GM20431 (cell line): ENCODE results near the gene EIF2S2.

ENCODE experiments used
- in situ Hi-C: fragments of 300-500 bp; cut with MseI, MboI; formaldehyde crosslinking; loops from one replicate; pipeline ENCODE4 v1.15.0; 2020; ENCODE audit warnings: low sequenced_read_pairs; ENCODE audit not compliant: unreplicated experiment

The EIF2S2 gene

DNA sequence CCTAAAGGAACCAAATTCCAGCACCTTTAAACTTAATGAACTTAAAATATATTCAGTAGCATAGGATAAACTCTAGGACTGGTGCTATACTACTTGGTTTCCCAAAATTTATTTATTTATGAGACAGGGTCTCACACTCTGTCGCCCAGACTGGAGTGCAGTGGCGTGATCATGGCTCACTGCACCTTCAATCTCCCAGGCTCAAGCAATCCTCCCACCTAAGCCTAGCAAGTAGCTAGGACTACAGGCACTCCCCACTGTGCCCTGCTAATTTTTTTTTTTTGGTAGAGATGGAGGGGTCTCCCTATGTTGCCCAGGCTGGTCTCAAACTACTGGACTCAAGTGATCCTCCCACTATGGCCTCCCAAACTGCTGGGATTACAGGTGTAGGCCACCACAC is 21.4 kb downstream of the EIF2S2 start:
- in situ Hi-C loops: no loop called here

- in situ Hi-C loops: no loop called here
These were observed 22.2 kb downstream of the EIF2S2 start for GRCh38 chr20:34089655-34090345.

DNA sequence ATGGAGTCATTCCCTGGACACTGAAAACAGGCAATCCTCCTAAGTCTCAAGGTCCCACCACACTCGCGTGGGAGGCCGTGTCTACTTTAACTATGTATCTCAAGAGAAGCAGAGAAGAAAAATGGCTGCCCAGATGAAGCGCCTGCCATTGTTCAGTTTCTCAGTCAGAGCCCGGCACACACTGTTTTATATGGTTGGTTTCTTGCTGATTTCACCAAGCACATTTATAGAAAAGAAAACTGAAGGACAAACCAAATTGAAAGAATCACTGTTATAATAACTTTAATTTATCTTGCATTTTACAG is 22.9 kb downstream of the EIF2S2 start:
- in situ Hi-C loops: no loop called here

DNA sequence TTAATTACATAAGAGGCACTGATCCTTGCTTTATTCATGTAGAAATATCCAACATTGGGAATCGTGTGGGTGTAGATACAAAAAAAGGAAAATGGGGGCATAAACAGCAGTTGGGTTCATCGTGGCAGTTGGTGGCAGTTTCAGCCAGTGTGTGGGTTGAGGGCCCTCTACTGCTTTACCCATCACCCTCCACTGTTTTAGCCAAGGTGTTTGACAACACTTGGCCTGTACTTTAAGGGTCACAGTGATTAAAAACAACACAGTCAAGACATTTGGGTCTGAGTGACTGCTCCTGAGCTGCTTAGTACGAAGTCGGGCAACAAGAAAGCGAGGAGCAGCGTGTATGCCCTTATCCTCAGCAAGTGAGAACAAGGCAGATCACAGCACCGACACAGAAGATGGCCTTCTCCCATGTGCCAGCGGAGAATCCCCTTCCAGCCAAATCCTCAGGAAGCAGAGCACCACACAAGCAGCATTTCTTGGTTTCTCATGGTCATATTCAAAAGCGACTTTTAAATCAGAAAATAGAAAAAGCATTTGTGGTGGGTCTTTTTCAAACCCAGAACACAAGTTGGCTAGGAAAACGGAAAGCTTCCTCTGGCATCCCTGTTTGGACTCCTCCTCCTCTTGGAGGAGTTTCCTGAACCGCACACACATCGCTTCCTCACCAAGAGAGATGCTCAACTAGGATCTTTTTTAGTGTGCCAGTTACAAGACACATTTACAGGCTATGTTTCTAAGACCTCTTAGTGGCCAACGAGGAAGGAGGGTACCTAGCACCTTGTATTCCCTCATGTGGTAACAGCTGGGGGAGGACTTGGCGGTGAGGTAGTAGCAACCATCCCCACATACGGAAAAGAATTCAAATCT is 23.5 kb downstream of the EIF2S2 start:
- in situ Hi-C loops: no loop called here

DNA sequence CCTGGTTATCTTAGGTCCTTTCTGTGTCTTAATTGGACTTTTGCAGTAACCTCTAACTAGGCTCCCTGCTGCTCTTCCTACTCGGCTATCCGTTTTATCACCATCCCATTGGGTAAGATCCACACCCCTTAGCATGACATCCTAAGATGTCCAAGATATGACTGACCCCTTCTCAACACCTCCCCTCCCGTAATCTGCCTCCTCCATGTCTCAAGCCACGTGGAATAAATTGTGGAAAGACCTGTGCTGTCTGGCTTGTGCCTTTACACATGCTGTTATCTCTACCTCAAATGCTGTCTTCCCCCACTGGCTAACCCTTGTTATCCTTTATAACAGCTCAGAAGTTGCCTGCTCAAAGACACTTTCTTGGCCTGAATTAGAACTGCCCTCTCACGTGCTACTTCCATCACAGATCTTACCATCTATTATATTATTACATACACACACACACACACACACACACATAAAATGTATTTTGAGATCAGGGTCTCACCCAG is 26.5 kb downstream of the EIF2S2 start:
- in situ Hi-C loops: no loop called here

DNA sequence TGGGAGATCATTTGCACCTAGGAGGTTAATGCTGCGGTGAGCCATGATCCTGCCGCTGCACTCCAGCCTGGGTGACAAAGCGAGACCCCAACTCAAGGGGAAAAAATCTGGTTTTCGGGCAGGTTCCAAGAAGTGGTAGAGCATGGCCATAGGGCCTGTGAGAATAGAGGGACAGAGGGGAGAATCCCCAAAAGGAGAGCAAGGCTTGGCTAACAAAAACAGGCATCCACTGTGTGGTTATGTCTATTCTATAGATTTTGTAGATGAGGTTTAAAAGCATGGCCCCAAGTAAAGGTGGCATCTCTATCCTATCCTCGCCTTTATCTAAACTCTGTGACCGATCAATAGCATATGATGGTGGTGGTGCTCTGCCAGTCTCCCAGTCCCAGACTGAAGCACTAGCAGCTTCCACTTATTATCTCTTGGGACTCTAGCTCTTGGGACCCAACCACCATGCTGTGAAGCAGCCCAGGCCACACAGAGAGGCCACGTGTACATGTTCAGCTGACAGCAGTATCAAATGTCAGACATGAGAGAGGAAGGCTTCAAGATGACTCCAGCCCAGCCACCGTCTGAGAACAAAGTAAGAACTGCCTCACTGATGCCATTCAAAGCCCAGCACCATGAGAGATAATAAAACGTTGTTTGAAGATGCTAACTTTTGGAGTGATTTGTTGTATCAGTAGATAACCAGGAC is 27.7 kb downstream of the EIF2S2 start:
- in situ Hi-C loops: no loop called here

GRCh38 chr20:34083781-34084180 is 28.3 kb downstream of the EIF2S2 start:
- in situ Hi-C loops: no loop called here

GRCh38 chr20:34083137-34083536 is 28.9 kb downstream of the EIF2S2 start:
- in situ Hi-C loops: no loop called here

DNA sequence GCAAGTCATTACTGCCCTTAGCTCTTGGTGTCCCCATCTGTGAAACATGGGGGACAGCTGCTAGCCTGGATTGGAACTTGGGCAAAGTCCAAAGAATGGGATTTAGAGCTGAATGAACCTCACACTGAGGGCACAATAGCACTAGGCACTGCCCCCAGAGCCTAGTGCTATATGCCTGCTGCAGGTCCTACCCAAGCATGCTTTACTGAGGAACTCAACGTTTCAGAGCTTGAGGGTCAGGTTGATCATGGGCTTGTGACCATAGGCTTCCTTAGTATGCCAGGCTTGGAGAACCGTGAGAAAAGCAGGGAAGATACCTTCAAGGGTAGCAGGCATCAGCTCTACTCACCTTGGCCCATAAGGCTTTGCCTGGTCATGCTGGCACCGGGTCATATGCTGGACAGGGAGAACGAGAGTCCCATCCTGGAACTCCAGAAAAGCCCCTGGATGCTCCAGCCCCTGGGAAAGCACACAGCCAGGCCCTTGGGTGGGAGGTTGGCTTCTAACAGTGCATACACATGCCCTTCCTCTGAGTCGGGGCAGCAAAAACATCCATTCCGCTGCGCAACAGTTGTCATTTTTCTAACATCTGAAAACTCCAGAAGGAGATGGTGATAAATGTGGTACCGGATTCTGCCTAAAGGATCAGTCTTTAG is 29.7 kb downstream of the EIF2S2 start:
- in situ Hi-C loops: no loop called here

DNA sequence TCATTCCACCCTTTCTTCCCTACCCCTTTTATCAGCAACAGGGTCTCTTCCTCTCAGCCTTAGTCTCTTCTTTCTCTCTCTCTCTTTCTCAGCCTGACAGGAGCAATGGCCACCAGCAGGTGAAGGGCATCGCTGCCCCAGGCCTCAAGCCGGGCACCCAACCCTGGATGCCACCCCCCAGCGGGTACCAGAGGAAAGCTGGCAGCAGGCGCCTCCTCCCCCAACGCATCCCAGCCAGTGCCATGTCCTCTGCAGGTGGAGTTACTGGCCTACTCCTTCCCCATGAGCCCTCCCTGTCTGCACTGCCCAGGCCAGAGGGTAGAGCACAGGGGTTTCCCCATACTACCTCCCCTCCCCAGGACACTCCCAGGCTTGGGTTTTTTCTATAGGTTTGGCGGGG is 32.2 kb downstream of the EIF2S2 start:
- in situ Hi-C loops: no loop called here

- in situ Hi-C loops: no loop called here
These were observed 33.5 kb downstream of the EIF2S2 start for GRCh38 chr20:34078540-34078939.

GRCh38 chr20:34076952-34077351 is 35.1 kb downstream of the EIF2S2 start:
- in situ Hi-C loops: no loop called here

DNA sequence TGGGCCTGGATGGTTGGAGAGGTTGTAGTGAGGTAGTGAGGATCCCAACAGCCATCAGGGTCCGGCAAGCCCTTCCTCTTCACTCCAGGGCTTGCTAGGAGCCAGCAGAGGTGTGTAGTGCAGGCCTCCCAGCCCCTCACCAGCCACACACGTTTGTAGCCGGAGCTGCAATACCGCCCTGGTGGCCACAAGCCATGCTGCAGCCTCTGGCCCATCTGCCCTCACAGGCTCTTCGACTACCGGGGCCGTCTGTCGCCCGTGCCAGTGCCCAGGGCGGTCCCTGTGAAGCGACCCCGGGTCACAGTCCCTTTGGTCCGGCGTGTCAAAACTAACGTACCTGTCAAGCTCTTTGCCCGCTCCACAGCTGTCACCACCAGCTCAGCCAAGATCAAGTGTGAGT is 36.4 kb downstream of the EIF2S2 start:
- in situ Hi-C loops: no loop called here

- in situ Hi-C loops: no loop called here
These were observed 37.8 kb downstream of the EIF2S2 start for GRCh38 chr20:34074101-34074760.

DNA sequence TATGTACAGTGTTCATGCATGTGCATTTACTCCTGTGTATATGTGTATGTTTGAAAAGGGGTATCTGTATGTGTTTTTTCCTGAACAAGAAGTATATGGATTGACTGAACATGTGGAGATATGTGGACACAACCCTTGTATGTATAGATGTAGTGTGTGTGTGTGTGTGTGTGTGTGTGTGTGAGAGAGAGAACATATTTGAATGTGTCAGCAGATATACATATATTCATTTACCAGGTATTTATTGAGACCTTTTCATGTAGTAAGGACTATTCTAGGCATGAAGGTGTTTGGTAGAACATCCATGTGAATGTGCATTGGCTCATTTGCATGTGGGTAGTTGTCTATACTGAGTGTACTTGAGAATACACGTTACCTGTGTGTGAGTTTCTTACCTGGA is 39.3 kb downstream of the EIF2S2 start:
- in situ Hi-C loops: no loop called here

DNA sequence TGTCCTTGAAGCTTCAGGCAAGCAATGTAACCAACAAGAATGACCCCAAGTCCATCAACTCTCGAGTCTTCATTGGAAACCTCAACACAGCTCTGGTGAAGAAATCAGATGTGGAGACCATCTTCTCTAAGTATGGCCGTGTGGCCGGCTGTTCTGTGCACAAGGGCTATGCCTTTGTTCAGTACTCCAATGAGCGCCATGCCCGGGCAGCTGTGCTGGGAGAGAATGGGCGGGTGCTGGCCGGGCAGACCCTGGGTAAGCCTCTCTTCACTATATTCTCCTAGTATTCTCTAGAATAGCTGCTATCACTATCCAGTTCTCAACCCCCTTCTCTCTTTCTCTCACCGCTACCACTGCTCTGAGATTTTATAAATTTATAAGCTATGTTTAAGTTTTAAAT is 40.0 kb downstream of the EIF2S2 start:
- in situ Hi-C loops: no loop called here

GRCh38 chr20:34070859-34071258 is 41.2 kb downstream of the EIF2S2 start:
- in situ Hi-C loops: no loop called here

DNA sequence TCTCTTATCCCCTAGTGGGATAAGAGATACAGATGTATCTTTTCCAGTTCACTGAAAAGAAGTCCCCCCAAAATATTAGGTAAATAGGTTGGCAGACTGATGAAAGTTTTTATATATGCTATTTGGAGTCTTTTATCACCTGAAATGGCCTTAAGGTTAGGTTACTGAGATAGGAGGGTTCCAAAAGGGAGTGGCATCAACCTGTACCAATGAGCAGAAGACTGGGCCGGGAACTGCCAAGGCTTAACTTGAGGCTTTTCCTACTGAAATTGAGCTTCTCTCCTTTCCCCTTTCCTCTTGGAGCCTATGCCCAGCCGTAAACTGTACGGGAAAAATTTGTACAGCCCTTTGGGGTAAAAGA is 42.0 kb downstream of the EIF2S2 start:
- in situ Hi-C loops: no loop called here

GRCh38 chr20:34069341-34070078 is 42.5 kb downstream of the EIF2S2 start:
- in situ Hi-C loops: no loop called here
